ENCODE results near the gene COL27A1. TPM values are rescaled to one million over a fixed set of nuclear protein-coding genes. Genes with fewer than 3 reads are reported as not detected.

COL27A1 gene
- total RNA-seq, 1 donor from 2014 or later: 9.3 TPM

DNA sequence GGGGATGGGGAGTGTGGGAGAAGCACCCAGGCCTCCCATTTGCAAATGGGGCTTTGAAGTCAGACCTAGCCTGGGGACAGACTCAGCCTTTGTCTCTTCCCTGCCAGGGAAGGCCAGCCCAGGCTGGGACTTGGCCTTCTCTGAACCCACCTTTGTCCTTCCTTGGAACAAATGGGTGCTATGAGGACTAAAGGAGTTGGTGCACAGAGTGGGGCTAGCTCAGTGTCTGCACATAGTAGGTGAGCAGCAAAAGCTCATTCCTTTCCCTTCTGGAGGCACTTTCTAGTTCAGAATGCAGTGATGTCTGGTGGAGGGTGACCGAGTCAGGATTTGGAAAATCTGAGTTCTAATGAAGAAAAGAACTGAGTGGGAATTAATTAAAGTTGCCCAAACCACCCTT lies 37.2 kb downstream of the COL27A1 start:
- no peak for DNase-seq (ENCODE audit: low spot score in 2 of 2)
- Histone ChIP-seq H3K27me3 (no peaks in the 10 kb centered on the region), H3K36me3 (no peaks in the 10 kb centered on the region), H3K4me3 (no peak overlapping the region), H3K27ac (no peak overlapping the region), H3K9me3 (no peaks in the 10 kb centered on the region), H3K4me1 (peaks cover 0 to 4% of the 10 kb centered on the region in 2 donors)
- TF ChIP-seq, protein P1, sequence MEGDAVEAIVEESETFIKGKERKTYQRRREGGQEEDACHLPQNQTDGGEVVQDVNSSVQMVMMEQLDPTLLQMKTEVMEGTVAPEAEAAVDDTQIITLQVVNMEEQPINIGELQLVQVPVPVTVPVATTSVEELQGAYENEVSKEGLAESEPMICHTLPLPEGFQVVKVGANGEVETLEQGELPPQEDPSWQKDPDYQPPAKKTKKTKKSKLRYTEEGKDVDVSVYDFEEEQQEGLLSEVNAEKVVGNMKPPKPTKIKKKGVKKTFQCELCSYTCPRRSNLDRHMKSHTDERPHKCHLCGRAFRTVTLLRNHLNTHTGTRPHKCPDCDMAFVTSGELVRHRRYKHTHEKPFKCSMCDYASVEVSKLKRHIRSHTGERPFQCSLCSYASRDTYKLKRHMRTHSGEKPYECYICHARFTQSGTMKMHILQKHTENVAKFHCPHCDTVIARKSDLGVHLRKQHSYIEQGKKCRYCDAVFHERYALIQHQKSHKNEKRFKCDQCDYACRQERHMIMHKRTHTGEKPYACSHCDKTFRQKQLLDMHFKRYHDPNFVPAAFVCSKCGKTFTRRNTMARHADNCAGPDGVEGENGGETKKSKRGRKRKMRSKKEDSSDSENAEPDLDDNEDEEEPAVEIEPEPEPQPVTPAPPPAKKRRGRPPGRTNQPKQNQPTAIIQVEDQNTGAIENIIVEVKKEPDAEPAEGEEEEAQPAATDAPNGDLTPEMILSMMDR (IDR thresholded peaks at IDR 0.05): no peak
- intact Hi-C loops (cut with DNase I): no loop called here

DNA sequence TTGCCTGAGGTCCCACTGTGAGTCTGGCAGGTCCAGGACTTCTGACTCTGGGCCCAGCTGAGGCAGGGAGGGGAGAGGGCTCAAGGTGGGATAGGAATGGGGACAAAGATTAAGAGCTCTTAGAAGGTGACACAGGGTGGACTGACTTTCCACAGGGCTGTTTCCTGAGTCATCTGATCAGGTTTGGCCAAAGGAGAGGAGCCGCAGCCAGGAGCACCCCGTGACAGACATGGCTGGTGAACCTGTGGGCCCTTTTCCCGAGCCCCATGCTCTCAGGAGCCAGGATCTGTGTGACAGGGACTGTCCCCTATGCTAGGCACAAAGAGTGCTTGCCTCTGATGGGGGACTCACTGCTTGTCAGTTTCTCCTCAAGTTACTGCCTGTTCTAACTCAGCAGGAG lies 37.8 kb downstream of the COL27A1 start:
- H3K4me3 ChIP-seq: no peak overlapping the region
- no peaks in the 10 kb centered on the region for H3K27me3 ChIP-seq
- intact Hi-C loops (cut with DNase I): no loop called here

DNA sequence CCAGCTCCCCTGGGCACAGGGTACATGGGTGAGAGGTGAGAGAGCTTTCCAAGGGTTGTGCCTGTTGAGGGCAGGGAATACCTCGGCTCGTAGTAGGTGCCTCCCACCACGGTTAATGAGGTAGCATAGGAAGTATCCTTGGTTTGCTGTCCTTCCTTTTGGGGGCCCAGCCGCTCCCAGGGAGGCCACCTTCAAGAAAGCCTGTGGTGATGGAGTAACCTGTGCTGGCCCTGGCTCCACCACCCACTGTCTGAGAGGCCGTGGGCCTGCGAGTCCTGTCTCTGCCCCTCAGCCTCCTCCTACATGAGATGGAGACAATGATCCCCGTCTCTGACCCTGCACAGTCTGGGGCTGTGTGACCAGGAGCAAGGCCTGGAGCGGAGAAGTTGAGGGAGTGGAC lies 40.8 kb downstream of the COL27A1 start:
- Histone ChIP-seq H3K27me3 (no peaks in the 10 kb centered on the region), H3K4me1 (peaks cover 0 to 4% of the 10 kb centered on the region in 2 donors), H3K27ac (no peak overlapping the region), H3K36me3 (no peaks in the 10 kb centered on the region), H3K4me3 (no peak overlapping the region), H3K9me3 (no peaks in the 10 kb centered on the region)
- intact Hi-C loops (cut with DNase I): no loop called here
- TF ChIP-seq, protein P1 (IDR thresholded peaks at IDR 0.05): no peak
- DNase-seq (ENCODE audit: low spot score in 2 of 2): no peak

More for the DNA sequence above, 37.8 kb downstream of the COL27A1 start:
- Histone ChIP-seq H3K36me3 (no peaks in the 10 kb centered on the region), H3K27ac (no peak overlapping the region), H3K9me3 (no peaks in the 10 kb centered on the region), H3K4me1 (peaks cover 0 to under 1% of the 10 kb centered on the region in 2 donors)
- no peak for DNase-seq (ENCODE audit: low spot score in 2 of 2)
- TF ChIP-seq, protein P1 (IDR thresholded peaks at IDR 0.05): no peak

DNA sequence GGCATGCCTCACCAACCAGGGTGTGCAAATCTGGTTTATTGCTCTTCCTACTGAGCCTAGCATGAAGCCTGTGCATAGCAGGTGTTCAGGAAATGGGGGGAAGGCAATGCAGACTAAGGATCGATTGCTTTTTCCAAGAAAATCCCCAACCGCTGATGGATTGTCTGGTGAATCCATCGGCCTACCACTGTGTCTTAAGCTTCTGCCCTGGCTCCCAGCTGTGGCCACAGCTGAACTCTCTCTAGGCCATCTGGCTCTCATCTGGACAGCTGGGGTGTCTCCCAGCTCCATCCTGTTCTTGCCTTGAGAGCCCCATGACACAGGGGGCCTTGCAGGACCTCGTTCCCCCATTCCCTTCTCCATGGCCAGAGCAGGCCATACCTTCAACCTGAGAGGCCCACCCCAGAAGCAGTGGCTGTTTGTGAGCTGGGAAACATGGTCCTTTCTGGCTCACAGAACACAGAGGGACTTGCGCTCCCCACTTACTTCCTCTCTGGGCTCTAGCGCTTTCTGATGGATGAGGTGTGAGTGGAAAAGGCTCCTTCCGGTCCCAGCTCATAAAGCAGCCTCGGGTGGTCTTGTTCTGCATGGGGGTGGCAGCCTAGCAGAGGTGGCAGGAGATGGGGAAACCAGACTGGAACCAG lies 41.8 kb downstream of the COL27A1 start:
- Histone ChIP-seq H3K27ac (no peak overlapping the region), H3K9me3 (no peaks in the 10 kb centered on the region), H3K4me1 (peaks cover 0 to 7% of the 10 kb centered on the region in 2 donors), H3K4me3 (no peak overlapping the region), H3K27me3 (no peaks in the 10 kb centered on the region), H3K36me3 (no peaks in the 10 kb centered on the region)
- DNase-seq (ENCODE audit: low spot score in 2 of 2): no peak
- intact Hi-C loops (cut with DNase I): no loop called here
- TF ChIP-seq, protein P1 (IDR thresholded peaks at IDR 0.05): no peak

DNA sequence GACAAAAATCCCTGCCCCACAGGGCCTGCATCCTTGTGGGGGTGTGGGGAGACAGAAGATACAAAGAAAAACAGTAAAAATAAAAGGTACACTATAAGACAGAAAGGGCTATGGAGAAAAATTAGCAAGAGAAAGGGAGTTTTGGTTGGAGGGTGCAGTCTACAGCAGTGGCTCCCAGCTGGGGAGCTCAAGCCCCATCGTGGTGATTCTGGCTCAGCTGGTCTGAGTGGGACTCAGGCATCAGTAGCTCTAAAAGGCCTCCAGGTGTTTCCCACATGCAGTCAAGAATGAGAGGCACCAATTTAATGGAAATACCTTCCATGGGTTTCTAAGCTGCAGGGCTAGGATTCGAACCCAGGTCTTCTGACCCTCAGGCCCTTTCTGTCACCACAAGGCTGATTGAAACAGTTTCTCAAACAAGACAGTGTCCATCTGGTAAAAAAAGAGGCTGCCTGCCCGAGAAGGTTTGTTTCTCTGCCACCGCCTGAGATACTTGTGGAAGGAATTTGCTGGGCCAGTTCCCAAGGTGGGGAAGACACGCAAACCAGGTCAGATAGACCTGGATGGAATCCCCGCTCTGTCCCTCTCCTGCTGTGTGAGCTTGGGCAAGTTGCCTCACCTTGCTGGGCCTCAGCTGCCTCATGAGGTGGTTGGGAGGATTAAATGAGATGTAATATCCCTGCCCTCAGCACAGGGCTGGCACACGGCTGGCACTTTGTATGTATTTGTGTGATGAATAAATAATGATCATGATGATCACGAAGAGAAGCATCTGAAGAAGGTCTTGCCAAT lies 43.1 kb downstream of the COL27A1 start:
- H3K9me3 ChIP-seq: no peaks in the 10 kb centered on the region
- no peaks in the 10 kb centered on the region for H3K27me3 ChIP-seq
- TF ChIP-seq, protein P1 (IDR thresholded peaks at IDR 0.05): no peak
- no peak for DNase-seq (ENCODE audit: low spot score in 2 of 2)
- peaks cover 0 to 7% of the 10 kb centered on the region in 2 donors for H3K4me1 ChIP-seq
- H3K36me3 ChIP-seq: no peaks in the 10 kb centered on the region
- no peak overlapping the region for H3K27ac ChIP-seq
- H3K4me3 ChIP-seq: no peak overlapping the region
- intact Hi-C loops (cut with DNase I): no loop called here
